GM21786 (cell line): ENCODE data around the gene LAMA2.
"Not testable (repeated sequence)": the region's sequence is repeated elsewhere in the genome, so short reads cannot be mapped to it uniquely, and the experiment has no call there.

Experiments used
- ATAC-seq: cut with Tn5 transposase; IDR thresholded peaks from one replicate; pipeline ENCODE4 v1.9.1; 2021; ENCODE audit not compliant: unreplicated experiment

LAMA2 gene

DNA sequence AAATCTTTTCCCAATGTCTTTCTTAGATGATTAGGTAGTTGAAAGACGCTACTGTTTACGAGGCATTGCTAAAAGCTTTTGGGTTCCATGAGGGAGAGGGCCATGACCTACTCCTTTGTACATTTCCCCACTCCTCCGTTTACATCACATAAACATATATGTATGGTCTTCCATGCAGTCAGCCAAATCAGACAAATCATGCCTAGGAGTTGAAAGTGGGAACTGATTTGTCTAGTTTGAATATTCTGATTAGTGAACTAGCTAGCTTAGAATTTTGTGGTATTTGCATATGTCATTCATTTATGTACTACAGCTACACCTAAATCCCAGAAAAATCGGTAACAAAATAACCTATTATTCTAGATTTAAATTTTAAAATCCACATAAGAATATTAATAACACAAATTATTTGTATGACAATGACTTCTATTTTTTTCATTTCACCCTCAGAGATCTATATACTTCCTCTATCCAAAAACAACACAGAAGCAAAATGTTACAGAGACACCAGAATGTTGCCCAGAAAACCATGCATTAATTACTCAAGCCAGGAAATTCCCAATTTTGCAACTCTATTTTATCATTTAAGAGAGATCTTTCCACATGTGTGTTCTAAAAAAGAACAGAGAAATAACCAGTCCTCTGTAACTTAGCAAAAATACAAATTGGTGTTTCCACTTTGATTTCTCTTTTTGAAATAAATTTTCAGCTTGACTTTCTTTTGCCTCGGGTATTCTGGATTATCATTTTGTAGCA lies 231.9 kb downstream of the LAMA2 start:
- no peak for ATAC-seq

DNA sequence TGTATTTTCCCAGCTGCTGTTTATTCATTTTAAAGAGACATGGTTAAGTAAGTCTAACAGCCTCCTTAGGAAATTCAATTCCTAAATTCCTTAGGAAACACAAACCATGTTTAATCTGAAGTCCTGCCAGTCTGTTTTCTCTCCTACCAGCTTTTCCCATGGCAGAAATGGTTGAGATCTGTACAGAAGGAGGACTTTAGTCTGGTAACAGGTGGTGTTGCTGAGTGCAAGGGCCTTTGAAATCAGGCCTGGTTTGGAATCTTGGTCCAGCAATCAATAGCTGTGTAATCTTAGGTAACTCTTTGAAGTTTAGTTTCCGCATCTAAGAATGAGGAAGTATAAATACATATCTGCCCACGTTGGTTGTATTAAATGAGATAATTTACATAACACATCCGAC lies 232.5 kb downstream of the LAMA2 start:
- no peak for ATAC-seq

DNA sequence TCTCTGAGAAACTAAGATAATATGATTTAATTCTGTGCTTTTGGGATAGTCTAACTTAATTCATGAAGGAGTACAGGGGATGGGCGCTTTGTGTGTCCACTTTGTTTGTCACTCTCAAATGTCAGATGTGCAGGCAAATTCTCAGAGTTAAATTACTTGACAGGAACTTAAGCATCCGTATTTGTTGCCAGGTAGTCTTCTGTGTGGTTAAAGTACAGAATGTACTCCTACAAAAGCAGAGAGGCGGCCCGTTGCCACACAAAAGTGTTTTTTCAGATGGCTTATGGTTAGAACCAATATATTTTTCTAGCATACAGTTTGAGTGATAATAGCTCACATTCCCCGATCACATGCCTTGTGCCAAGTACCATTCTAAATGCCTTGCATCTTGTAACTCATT lies 234.4 kb downstream of the LAMA2 start:
- no peak for ATAC-seq

DNA sequence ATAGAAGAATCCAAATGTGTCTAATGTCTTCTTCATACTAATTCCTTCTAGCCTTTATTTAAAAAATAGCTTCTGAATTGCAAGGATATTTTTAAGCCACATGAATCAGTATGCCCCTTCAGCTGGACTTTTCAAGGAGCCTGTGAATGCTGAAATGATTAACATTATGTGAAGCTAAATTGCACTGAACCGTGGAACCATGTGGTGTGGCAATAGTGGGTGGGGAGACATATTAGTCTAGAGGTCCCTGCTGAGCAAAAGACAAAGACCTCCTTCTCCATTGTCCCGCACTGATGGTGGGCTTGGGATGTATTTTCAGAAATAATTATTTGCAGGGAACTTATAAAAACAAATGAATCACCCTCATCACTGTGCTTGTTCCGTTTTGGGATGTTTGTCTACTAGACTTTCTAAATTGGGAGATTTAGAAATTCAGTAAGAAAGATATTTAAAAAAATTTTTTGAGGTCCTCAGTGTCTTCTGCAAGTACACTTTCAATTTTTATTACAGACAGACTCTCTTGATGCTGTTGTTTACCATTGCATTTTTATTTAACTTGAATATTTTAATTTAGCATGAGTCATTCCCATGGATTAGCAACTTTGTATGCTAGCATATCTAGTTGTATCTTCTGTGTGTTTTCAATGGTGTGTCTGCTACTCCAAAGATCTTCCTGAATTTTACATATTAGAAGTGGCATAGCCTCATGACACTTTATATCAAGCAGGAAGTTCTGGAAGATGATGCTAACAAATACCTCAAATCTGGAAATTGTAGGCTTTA lies 238.1 kb downstream of the LAMA2 start:
- no peak for ATAC-seq

DNA sequence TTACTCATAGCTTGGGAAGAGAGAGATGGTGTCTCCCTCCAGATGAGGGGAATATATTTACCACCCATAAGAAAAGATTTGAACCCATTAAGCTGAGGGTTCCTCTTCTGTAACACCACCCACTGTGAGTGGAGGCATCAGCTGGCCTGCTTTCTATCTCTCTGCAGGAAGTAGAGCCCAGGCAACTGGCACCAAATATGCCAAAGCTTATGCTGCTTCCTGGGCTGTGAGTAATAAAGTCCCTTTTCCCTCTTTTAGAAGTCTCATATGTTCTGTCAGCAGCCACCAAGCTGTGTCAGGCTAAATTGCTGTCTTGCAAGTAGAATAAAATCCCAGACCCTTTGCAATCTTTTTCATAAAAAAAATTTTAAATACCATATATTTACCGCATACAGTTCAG lies 241.4 kb downstream of the LAMA2 start:
- ATAC-seq: no peak

DNA sequence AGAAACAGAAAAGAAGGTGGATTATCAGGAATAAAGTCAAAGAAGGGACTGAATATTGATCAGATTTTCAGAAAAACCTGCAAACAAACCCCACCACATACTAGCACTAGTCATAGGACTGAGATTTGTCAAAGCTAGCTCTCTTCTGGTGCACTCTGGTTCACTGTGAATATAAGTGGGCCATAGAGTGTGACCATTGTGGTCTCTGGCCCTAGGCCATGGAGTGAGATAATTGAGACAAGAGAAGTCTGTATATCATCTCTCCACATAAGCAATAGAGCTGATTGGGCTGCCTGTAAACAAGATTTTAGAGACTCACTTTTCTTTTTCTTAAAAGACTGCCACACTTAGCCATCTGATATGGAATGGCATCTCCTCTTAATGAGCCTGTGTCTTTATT lies 247.2 kb downstream of the LAMA2 start:
- ATAC-seq: no peak

DNA sequence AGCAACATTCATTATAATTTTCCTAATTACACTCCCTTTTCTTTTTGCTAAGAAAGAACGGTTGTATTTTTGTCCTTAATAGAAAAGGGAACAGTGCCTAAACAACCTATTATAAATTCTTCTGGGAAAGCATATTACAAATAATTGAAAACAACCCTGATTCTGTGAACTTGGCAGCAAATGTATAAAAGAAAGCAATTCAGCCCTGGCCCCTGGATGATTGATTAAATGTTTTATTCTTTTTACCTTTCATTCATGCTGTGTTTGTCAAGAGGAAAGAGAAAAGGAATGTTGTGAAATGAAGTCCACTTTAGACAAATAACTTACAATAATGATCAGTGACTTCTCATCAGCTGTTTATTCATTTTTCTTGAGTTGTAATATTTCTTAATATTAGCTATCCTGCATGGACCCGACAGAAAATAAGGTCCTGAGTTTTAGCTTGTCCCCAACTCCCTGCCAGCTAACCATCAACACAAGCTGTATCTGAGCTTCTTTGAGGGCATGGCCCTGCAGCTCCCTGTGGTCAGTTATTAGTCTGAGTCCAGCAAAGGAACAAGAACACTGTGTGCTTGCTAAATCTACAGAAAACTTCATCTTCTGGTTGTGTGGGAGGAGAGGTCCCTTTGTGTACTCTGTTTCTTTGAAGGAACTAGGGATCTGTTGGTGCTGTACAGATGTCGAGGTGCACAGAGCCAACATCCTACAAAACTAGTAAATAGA lies 248.2 kb downstream of the LAMA2 start:
- ATAC-seq: no peak

DNA sequence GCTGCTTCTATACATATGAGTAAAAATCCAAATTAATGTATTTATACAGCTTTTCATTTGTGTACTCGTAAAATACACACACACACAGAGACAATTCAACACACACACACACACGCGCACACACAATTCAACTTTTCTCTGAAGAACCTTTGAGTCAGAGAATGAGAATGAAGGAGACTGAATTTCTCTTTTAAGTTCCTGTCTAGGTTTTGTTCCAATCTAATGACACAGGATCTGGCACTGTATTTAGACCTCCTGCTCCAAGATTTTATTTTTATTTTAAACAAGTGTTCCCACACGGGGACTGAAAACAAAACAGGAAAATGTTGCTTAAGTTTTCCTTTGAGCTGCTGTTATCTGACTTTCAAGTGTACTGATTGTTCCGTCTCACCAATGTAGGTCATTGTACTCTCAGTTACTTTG lies 250.8 kb downstream of the LAMA2 start:
- no peak for ATAC-seq

DNA sequence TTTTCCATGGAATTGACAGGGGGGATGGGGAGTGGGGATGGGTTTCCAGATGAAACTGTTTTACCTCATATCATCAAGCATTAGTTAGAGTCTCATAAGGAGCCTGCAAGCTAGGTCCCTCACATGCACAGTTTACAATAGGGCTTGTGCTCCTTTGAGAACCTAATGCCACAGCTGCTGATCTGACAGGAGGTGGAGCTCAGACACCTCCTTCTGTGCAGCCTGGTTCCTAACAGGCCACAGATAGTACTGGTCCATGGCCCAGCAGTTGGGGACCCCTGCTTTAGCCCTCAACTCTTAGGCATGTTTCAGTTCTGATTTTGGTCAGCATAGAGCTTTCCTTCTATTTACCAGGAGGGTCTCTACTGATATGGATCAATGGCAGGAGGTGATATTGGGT lies 251.6 kb downstream of the LAMA2 start:
- ATAC-seq: no peak

DNA sequence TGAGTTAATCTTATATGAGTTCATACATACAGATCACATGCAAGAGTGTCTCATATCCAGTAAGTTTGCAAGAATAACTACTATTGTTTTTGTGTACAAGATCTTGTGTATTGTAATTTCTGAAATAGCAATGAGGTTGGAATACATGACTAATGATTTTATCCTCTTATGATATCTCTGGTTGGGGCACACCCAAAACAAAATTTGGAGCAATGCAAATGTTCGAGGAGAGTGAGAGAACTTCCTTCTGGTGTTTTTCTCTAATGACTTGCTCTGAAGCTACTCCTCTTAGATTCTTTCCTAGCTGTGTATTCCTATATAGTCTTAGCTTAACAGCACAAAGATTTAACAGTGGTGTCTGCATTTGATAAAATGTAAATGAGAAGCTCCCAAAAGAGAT lies 252.5 kb downstream of the LAMA2 start:
- ATAC-seq: no peak

DNA sequence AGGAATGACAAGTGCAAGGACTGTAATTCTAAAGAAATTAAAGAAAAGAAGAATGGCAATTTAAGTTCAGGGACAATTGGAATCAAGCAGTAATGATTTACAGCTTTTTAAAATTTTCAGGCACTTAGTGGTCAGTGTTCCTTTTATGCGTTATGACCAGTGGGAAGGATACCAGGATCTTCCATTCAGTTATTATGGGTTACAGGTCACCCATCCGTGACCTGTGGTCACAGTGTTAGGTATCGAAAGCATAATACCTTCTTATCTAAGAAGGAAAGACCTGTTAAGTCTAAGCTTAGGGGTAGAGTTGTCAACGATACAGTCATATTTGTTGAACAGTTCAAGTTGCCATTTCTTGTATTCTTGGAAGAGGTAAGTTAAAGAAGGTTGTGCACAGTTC lies 253.8 kb downstream of the LAMA2 start:
- ATAC-seq: no peak

DNA sequence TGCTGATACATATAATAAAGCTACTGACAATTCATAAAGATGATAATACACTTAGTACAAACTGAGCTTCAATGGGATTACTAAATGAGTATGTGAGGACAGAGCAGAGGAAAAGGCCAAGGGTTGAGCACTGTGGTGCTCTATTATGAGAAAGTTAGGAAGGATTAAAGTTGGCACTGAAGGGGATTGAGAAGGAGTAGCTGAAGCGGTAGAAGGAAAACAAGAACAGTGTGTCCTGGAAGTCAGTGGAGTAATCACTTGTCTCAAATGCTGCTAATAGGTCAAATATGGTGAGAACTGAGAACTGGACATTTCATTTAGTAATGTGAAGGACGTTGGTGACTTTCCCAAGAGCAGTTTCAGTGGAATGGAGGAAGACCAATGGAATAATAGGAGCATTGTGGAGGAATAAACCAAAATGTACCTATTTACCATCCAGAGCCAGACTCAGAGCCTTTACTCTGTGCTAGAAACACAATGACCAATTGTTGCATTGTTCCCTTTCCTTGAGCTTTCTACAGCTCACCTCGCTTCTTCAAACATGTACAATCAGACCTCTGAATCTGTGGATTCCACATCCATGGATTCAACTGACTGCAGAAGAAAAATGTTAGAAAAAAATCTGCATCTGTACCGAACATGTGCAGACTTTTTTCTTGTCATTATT lies 255.9 kb downstream of the LAMA2 start:
- no peak for ATAC-seq

DNA sequence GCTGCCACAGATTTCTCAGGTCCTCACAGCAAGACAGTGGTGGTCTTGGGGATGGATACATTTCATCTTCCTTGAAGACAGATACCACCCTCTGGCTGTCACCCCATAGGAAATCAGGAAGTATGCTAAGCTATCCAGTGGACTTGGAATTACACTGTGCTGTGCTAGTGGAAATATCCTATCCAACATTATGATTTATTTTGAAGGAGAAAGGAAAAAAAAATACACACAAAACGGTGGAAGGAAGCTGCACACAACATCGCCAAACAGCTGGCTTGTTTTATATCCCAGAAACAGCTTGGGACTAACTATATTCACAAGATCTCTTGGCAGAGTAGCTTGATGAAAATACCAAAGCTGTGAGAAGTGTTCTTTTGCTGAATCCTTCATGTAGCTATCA lies 257.6 kb downstream of the LAMA2 start:
- no peak for ATAC-seq

DNA sequence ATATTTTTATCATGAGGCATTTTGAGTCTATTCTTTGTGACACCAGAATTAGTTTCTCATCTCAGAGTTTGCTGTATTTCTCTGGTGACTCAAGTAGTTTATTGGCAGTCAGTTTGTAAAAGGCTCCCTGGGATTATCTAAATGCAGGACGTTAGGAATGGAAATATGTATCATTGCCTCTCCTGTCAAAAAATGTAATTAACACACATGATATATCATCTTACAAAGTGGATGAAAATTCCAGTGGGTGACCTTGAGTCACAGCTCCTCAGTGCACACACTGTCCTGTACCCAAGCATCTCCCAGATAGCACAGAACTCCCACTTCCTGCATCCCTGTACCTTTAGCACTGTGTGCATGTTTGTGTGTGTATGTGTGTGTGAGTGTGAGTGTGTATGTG lies 258.6 kb downstream of the LAMA2 start:
- no peak for ATAC-seq

DNA sequence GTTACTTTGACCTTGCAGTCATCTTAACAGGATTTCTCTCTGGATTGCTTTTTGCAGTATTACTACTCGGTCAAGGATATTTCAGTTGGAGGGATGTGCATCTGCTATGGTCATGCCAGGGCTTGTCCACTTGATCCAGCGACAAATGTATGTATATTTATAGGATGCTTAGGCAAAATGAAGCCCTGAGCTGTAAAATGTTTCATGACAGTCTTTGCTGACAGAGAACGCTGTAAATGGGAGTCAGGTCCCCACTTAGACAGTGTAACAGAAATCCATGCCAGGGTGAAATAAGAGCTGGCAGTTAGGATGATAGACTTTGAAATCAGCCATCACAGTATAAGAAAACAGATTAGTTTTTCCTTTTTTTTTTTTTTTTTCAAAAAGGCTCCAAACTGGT lies 264.0 kb downstream of the LAMA2 start:
- ATAC-seq: no peak

DNA sequence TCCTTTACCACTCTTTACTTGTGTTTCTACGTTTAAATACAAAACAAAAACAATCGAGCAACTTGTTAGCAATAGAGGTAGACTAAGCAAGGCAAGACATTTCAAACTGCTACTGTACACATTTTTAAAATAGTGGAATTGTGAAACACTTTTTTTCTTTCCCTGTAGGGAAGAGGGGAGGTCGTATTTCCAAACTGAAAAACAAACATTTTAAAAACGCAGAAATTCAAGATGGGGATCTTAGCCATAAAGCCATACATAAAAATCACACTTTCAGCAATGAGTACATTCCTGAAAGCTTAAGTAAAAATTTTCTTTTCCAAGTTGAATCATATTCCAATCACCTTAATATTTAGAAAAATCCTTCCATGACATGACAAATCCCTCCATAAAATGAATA lies 267.6 kb downstream of the LAMA2 start:
- ATAC-seq: no peak

DNA sequence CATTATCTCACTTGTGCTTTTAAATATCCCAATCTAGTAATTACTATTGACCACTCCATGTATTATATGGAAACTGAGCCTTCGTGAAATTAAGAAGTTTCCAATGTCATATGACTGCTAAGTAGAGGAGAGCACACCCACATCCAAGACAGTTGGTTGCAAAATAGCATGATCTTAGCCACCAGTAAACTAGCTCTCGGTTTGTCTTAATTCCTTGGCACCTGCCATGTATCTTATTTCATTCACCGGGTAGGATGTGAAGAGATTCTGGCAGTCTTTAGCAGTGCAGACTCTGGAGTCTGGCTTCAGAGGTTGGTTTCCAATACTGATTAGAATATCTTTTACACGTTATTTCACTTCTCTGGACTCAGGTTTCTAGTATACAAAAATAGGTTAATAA lies 270.3 kb downstream of the LAMA2 start:
- ATAC-seq: no peak

DNA sequence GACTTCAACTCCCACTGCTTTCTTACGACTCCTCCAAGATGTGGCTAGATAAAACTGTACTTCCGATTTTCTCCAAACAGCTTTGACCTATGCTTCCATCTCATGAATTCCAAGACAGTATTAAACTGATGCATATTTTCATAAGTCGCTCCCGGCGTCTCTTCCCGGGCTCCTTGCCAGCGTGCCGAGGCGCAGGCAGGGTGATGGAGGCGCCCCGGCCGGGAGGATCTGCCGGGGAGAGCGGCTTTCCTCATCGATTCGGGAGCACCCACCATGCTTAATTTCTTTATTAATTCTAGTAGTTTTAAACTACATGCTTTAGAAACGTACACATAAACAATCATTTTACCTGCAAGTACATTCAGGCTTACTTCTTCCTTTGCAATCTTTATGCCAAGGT lies 276.3 kb downstream of the LAMA2 start:
- not testable (repeated sequence) for ATAC-seq

DNA sequence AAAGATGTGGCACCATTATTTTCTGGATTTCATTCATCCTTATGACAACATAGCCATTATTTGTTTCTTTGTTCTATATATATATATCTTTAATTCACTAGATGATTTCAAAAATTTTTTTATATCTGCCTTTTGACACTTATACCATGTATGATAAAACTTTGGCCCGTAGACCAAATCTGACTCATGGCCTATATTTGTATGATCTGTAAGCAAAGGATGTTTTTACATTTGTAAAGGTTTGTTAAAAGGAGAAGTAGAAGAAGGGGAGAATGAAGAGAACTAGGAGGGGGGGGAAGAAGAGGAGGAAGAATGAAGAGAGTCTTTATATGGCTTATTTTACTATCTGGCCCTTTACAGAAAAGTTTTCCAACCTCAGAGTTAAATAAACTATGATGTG lies 279.7 kb downstream of the LAMA2 start:
- no peak for ATAC-seq

DNA sequence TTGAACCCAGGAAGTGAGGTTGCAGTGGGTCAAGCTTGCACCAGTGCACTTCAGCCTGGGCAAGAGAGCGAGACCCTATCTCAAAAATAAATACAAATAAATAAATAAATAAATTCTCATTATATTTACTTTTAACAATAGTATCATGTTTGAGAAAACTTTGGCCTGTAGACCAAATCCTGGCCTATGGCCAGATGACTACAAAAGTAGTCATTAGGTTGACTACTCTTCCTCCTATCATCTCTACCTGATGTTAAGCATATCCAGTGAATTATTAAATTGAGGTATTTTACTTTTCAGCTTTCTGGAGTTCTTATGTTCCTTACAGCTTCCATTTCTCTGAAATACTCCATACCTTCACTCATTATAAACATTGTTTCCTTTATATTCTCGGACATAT lies 280.6 kb downstream of the LAMA2 start:
- ATAC-seq: no peak

DNA sequence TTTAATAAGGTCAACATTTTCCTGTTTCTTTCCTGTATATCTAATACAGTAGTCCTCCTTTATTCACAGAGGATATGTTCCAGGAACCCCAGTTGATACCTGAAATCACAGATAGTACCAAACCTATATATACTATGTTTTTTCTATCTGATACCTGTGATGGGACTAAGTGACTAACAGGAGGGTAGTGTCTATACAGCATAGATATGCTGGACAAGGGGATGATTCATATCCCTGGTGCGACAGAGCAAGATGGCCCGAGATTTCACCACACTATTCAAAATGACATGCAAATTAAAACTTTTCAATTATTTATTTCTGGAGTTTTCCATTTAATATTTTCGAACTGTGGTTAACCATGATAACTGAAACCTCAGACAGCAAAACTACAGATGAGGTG lies 281.1 kb downstream of the LAMA2 start:
- ATAC-seq: no peak
